ENCODE data around the gene VN1R5.
"Not testable (repeated sequence)": the region's sequence is repeated elsewhere in the genome, so short reads cannot be mapped to it uniquely, and the experiment has no call there.

VN1R5 gene

GRCh38 chr1:247273013-247273412, 17.1 kb downstream of the VN1R5 start:
- DNase-seq (ENCODE audit: low read depth): no peak

GRCh38 chr1:247274605-247275256, 18.9 kb downstream of the VN1R5 start:
- no peak for DNase-seq (ENCODE audit: low read depth)

- DNase-seq (ENCODE audit: low read depth): no peak
Observed at GRCh38 chr1:247277191-247277590, 21.3 kb downstream of the VN1R5 start.

GRCh38 chr1:247281001-247281574, 25.2 kb downstream of the VN1R5 start:
- no peak for DNase-seq (ENCODE audit: low read depth)

- no peak for DNase-seq (ENCODE audit: low read depth)
Observed at GRCh38 chr1:247286134-247286670, 30.3 kb downstream of the VN1R5 start.

GRCh38 chr1:247287460-247287859, 31.6 kb downstream of the VN1R5 start:
- DNase-seq (ENCODE audit: low read depth): no peak

GRCh38 chr1:247288341-247288740, 32.5 kb downstream of the VN1R5 start:
- DNase-seq (ENCODE audit: low read depth): no peak

GRCh38 chr1:247289274-247289892, 33.5 kb downstream of the VN1R5 start:
- DNase-seq (ENCODE audit: low read depth): not testable (repeated sequence)

GRCh38 chr1:247290576-247290975, 34.7 kb downstream of the VN1R5 start:
- DNase-seq (ENCODE audit: low read depth): no peak

GRCh38 chr1:247291161-247291560, 35.3 kb downstream of the VN1R5 start:
- no peak for DNase-seq (ENCODE audit: low read depth)

- no peak for DNase-seq (ENCODE audit: low read depth)
Observed at GRCh38 chr1:247291833-247292561, 36.1 kb downstream of the VN1R5 start.

- DNase-seq (ENCODE audit: low read depth): no peak
Observed at GRCh38 chr1:247293047-247293446, 37.2 kb downstream of the VN1R5 start.

GRCh38 chr1:247294282-247294681, 38.4 kb downstream of the VN1R5 start:
- DNase-seq (ENCODE audit: low read depth): peak; percentile 13

GRCh38 chr1:247295274-247295684, 39.4 kb downstream of the VN1R5 start:
- no peak for DNase-seq (ENCODE audit: low read depth)

GRCh38 chr1:247295746-247296145, 39.9 kb downstream of the VN1R5 start:
- no peak for DNase-seq (ENCODE audit: low read depth)

GRCh38 chr1:247296599-247297180, 40.8 kb downstream of the VN1R5 start:
- DNase-seq (ENCODE audit: low read depth): no peak

GRCh38 chr1:247297263-247298123, 41.6 kb downstream of the VN1R5 start:
- DNase-seq (ENCODE audit: low read depth): no peak

GRCh38 chr1:247298124-247298481, 42.2 kb downstream of the VN1R5 start:
- DNase-seq (ENCODE audit: low read depth): no peak

GRCh38 chr1:247298701-247299100, 42.8 kb downstream of the VN1R5 start:
- no peak for DNase-seq (ENCODE audit: low read depth)

GRCh38 chr1:247299723-247300381, 44.0 kb downstream of the VN1R5 start:
- DNase-seq (ENCODE audit: low read depth): no peak
